Stomach (tissue), 4 donors: Measurements from ENCODE around the gene TRABD2B.

Experiments
- EP300 ChIP-seq: sonication (generic); formaldehyde crosslinking; IDR thresholded peaks from one replicate; pipeline ENCODE4 v1.6.1; 2017; ENCODE audit warnings: antibody characterized with exemption
- POLR2A ChIP-seq, 4 donors: fragments of 450-650 bp; IDR thresholded peaks; one replicate each; pipeline ENCODE4 v1.6.1; 2016; ENCODE audit warnings: antibody characterized with exemption in 4 of 4, control low read depth in 2 of 4, mild to moderate bottlenecking in 1 of 4, moderate library complexity in 1 of 4
- POLR2AphosphoS5 ChIP-seq, 3 donors: sonication (generic); formaldehyde crosslinking; IDR thresholded peaks; one replicate each; pipeline ENCODE4 v1.6.1; 2016; ENCODE audit warnings: antibody characterized with exemption in 3 of 3
- TF ChIP-seq, protein P1 (sequence below), 7 experiments: fragments of 450-650 bp in 4 of 7; fragments of 200-600 bp in 3 of 7; sonication (generic) in 3 of 7; IDR thresholded peaks; one replicate each; pipeline ENCODE4 v1.5.1; 2016 to 2019; ENCODE audit warnings: antibody characterized with exemption in 7 of 7, control low read depth in 2 of 7, mild to moderate bottlenecking in 1 of 7

DNA sequence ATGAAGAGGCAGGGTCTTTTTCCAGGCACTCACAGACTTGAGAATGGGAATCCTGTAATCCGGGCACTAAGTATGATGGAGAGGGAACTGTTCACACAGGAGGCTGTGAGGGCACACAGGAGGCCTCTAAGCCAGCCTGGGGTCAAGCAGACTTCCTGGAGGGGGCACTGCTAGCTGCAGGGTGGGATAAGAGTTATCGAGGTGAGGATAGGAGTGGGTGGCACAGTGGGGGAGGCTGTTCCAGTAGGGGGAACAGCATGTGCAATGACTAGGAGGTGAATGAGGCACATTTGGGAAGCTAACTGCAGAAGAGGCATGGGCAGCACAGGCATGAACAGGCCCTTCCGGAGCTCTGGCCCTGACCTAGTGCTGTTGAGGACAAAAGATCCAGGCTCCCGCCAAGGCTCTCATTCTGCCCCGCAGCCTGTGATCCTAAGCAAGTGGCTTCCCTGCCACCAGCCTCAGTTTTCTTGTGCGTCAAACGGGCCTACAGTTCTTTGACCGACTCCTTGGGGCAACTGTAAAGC, 216.7 kb downstream of the TRABD2B start:
- TF ChIP-seq, protein P1, sequence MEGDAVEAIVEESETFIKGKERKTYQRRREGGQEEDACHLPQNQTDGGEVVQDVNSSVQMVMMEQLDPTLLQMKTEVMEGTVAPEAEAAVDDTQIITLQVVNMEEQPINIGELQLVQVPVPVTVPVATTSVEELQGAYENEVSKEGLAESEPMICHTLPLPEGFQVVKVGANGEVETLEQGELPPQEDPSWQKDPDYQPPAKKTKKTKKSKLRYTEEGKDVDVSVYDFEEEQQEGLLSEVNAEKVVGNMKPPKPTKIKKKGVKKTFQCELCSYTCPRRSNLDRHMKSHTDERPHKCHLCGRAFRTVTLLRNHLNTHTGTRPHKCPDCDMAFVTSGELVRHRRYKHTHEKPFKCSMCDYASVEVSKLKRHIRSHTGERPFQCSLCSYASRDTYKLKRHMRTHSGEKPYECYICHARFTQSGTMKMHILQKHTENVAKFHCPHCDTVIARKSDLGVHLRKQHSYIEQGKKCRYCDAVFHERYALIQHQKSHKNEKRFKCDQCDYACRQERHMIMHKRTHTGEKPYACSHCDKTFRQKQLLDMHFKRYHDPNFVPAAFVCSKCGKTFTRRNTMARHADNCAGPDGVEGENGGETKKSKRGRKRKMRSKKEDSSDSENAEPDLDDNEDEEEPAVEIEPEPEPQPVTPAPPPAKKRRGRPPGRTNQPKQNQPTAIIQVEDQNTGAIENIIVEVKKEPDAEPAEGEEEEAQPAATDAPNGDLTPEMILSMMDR (IDR thresholded peaks at IDR 0.05), result no peak
- TF ChIP-seq POLR2AphosphoS5 (IDR thresholded peaks at IDR 0.05) (no peak), POLR2A (IDR thresholded peaks at IDR 0.05) (no peak), EP300 (no peak)
